NCI-H1105 (cell line): Measurements from ENCODE around the gene DRD5.
"Not testable (repeated sequence)": the region's sequence is repeated elsewhere in the genome, so short reads cannot be mapped to it uniquely, and the experiment has no call there.

Source experiments
- DNase-seq: peaks from one replicate; lab custom pipeline; 2025; lab: John Stamatoyannopoulos, UW

The DRD5 gene

GRCh38 chr4:9781343-9782135 is at the start of gene DRD5:
Gene DRD5 (plus strand): TSS chr4:9781634. CDS start chr4:9782030, 396 bp downstream.
- no peak for DNase-seq

GRCh38 chr4:9732256-9732655 is 49.2 kb upstream of the DRD5 start:
- not testable (repeated sequence) for DNase-seq

GRCh38 chr4:9735515-9735914 is 45.9 kb upstream of the DRD5 start:
- no peak for DNase-seq

GRCh38 chr4:9737280-9737679 is 44.2 kb upstream of the DRD5 start:
- DNase-seq = not testable (repeated sequence)

GRCh38 chr4:9743789-9744188 is 37.6 kb upstream of the DRD5 start:
- not testable (repeated sequence) for DNase-seq

GRCh38 chr4:9745782-9746181 is 35.7 kb upstream of the DRD5 start:
- DNase-seq = no peak

- no peak for DNase-seq
Measured at GRCh38 chr4:9758641-9759317, 22.7 kb upstream of the DRD5 start.

- DNase-seq = peak; percentile 32
Measured at GRCh38 chr4:9762823-9763475, 18.5 kb upstream of the DRD5 start.

GRCh38 chr4:9764155-9764696 is 17.2 kb upstream of the DRD5 start:
- DNase-seq = no peak

GRCh38 chr4:9765091-9765490 is 16.3 kb upstream of the DRD5 start:
- DNase-seq = no peak

- DNase-seq = no peak
Measured at GRCh38 chr4:9769321-9769720, 12.1 kb upstream of the DRD5 start.

- DNase-seq = no peak
Measured at GRCh38 chr4:9771034-9771433, 10.4 kb upstream of the DRD5 start.

GRCh38 chr4:9773471-9773870 is 8.0 kb upstream of the DRD5 start:
- no peak for DNase-seq

- DNase-seq = no peak
Measured at GRCh38 chr4:9782136-9782436, 652 bp downstream of the DRD5 start.

GRCh38 chr4:9785891-9786290 is 4.5 kb downstream of the DRD5 start:
- DNase-seq = not testable (repeated sequence)

GRCh38 chr4:9792381-9792780 is 10.9 kb downstream of the DRD5 start:
- no peak for DNase-seq

- not testable (repeated sequence) for DNase-seq
Measured at GRCh38 chr4:9796641-9797040, 15.2 kb downstream of the DRD5 start.

GRCh38 chr4:9800848-9801247 is 19.4 kb downstream of the DRD5 start:
- peak; percentile 15 for DNase-seq

- no peak for DNase-seq
Measured at GRCh38 chr4:9804918-9805317, 23.5 kb downstream of the DRD5 start.

- no peak for DNase-seq
Measured at GRCh38 chr4:9808077-9808476, 26.6 kb downstream of the DRD5 start.

GRCh38 chr4:9811806-9812205 is 30.4 kb downstream of the DRD5 start:
- no peak for DNase-seq

- no peak for DNase-seq
Measured at GRCh38 chr4:9812501-9813340, 31.3 kb downstream of the DRD5 start.
